Left lung (tissue), 10 donors: ENCODE data around the gene ECPAS. TPM values are rescaled to one million over a fixed set of nuclear protein-coding genes. Genes with fewer than 3 reads are reported as not detected.

ENCODE experiments used
- ATAC-seq: fragments of 200-7000 bp; cut with Tn5 transposase; one replicate; pipeline ENCODE4 v1.9.1; 2020; ENCODE audit warnings: moderate library complexity
- DNase-seq, 4 donors: peaks; one replicate each; pipeline ENCODE4 v3.0.0-alpha.2; 2013 to 2020
- H3K27ac ChIP-seq, 2 donors: fragments of 200-600 bp; sonication (generic) in 1 of 2; one replicate each; pipeline versions ENCODE4 v1.5.0 to v1.8.0; 2020 to 2021
- H3K27me3 ChIP-seq, 2 donors: fragments of 200-600 bp; sonication (generic) in 1 of 2; one replicate each; pipeline versions ENCODE4 v1.5.0 to v1.8.0; 2020 to 2021
- H3K36me3 ChIP-seq, 2 donors: fragments of 200-600 bp; sonication (generic) in 1 of 2; one replicate each; pipeline versions ENCODE4 v1.5.0 to v1.8.0; 2020 to 2021
- H3K4me1 ChIP-seq, 2 donors: fragments of 200-600 bp; one replicate each; pipeline ENCODE4 v1.8.0; 2021
- H3K4me3 ChIP-seq, 2 donors: fragments of 200-600 bp; sonication (generic) in 1 of 2; one replicate each; pipeline versions ENCODE4 v1.5.0 to v1.8.0; 2020 to 2021; ENCODE audit warnings: mild to moderate bottlenecking in 1 of 2
- H3K9me3 ChIP-seq, 2 donors: fragments of 200-600 bp; sonication (generic) in 1 of 2; one replicate each; pipeline versions ENCODE4 v1.5.0 to v1.8.0; 2020 to 2021
- CTCF ChIP-seq, 2 donors: fragments of 200-600 bp; sonication (generic) in 1 of 2; IDR thresholded peaks; one replicate each; pipeline versions ENCODE4 v1.5.0 to v1.8.0; 2021; ENCODE audit warnings: antibody characterized with exemption in 2 of 2
- intact Hi-C, 2 donors: fragments of 100-400 bp; cut with DNase I; formaldehyde crosslinking; loops; one replicate each; pipeline versions ENCODE4 v1.11.2 to v1.14.2; 2022
- polyA plus RNA-seq, 6 donors: library from polyadenylated mRNA; unstranded; fragments of 120-200 nt; gene quantifications; one replicate each; pipeline ENCODE4 v1.2.1, GENCODE V29; 2013; ENCODE audit not compliant: insufficient read length in 6 of 6
- total RNA-seq, 2 donors: library from RNA; stranded (reverse); fragmentation: NEBNext Ultra II Directional; extraction: Animal tissue kit (Norgen Biotek cat#: 25700); gene quantifications; one replicate each; pipeline ENCODE4 v1.2.1, GENCODE V29; 2021
- donor health status: DM: no; HTN: yes; CAD: no.
- donor health status: DM: no; HTN: no; CAD: no.

The ECPAS gene
- total and polyA plus RNA-seq, 8 donors: 77.4 to 102 (median 87.8) TPM

GRCh38 chr9:111456529-111456928 is 27.7 kb downstream of the ECPAS start:
- Histone ChIP-seq H3K27ac (no peak overlapping the region), H3K4me1 (peaks cover 4 to 42% of the 10 kb centered on the region in 2 donors), H3K27me3 (no peaks in the 10 kb centered on the region), H3K36me3 (no peaks in the 10 kb centered on the region), H3K4me3 (no peak overlapping the region), H3K9me3 (peaks cover 0 to 4% of the 10 kb centered on the region in 2 donors)
- TF ChIP-seq CTCF (IDR thresholded peaks at IDR 0.05): no peak
- ATAC-seq (peak; percentile 70), DNase-seq (peak in 1 of 4 donors; percentile 24)
- intact Hi-C loops: no loop called here

GRCh38 chr9:111455638-111456037 is 28.5 kb downstream of the ECPAS start:
- Histone ChIP-seq H3K4me1 (peaks cover 4 to 41% of the 10 kb centered on the region in 2 donors), H3K4me3 (no peak overlapping the region), H3K27ac (no peak overlapping the region), H3K27me3 (no peaks in the 10 kb centered on the region), H3K9me3 (no peaks in the 10 kb centered on the region), H3K36me3 (peaks cover 0 to 2% of the 10 kb centered on the region in 2 donors)
- DNase-seq (no peak), ATAC-seq (no peak)
- TF ChIP-seq CTCF (IDR thresholded peaks at IDR 0.05): no peak
- intact Hi-C loops: no loop called here

- no peak overlapping the region for H3K4me3 ChIP-seq
- ATAC-seq: no peak
- DNase-seq: no peak
- H3K9me3 ChIP-seq: no peaks in the 10 kb centered on the region
- no peaks in the 10 kb centered on the region for H3K27me3 ChIP-seq
- peaks cover 3 to 37% of the 10 kb centered on the region in 2 donors for H3K4me1 ChIP-seq
- TF ChIP-seq CTCF (IDR thresholded peaks at IDR 0.05): no peak
- intact Hi-C loops: no loop called here
- H3K36me3 ChIP-seq: peaks cover 0 to 11% of the 10 kb centered on the region in 2 donors
- no peak overlapping the region for H3K27ac ChIP-seq
Observed at GRCh38 chr9:111454751-111455150, 29.4 kb downstream of the ECPAS start.

- Histone ChIP-seq H3K36me3 (peaks cover 0 to 18% of the 10 kb centered on the region in 2 donors), H3K4me1 (peaks cover 0 to 14% of the 10 kb centered on the region in 2 donors), H3K27ac (no peak overlapping the region), H3K4me3 (no peak overlapping the region), H3K9me3 (no peaks in the 10 kb centered on the region), H3K27me3 (no peaks in the 10 kb centered on the region)
- no peak for ATAC-seq
- DNase-seq: no peak
- TF ChIP-seq CTCF (IDR thresholded peaks at IDR 0.05): no peak
- intact Hi-C loops: no loop called here
Observed at GRCh38 chr9:111451570-111451969, 32.6 kb downstream of the ECPAS start.

- ATAC-seq (no peak), DNase-seq (no peak)
- Histone ChIP-seq H3K27me3 (no peaks in the 10 kb centered on the region), H3K4me1 (peaks cover 0 to 7% of the 10 kb centered on the region in 2 donors), H3K4me3 (no peak overlapping the region), H3K9me3 (no peaks in the 10 kb centered on the region), H3K27ac (no peak overlapping the region), H3K36me3 (peaks cover 0 to 31% of the 10 kb centered on the region in 2 donors)
- no peak for TF ChIP-seq CTCF (IDR thresholded peaks at IDR 0.05)
- intact Hi-C loops: no loop called here
Observed at GRCh38 chr9:111450124-111450523, 34.1 kb downstream of the ECPAS start.
